HepG2 (cell line): ENCODE measurements around the gene C10orf143. TPM values are rescaled to one million over a fixed set of nuclear protein-coding genes. Genes with fewer than 3 reads are reported as not detected.

Experiments used
- ATAC-seq: fragments of 200-7000 bp; cut with Tn5 transposase; 3 replicates; pipeline ENCODE4 v1.9.1; 2020; ENCODE audit warnings: mild to moderate bottlenecking, moderate library complexity
- BruUV-seq: library from RNA; stranded (reverse); fragments of 400-500 nt; replicated peaks from 2 replicates; lab custom pipeline; 2021; lab: Mats Ljungman, UMichigan
- CTCF ChIA-PET: fragments of 300-600 bp; formaldehyde crosslinking; extraction: SDS; loops from one replicate; lab custom pipeline; 2021; ENCODE audit warnings: low total read pairs, inconsistent platforms, low intra/inter-chr PET ratio; lab: Yijun Ruan, JAX
- POLR2A ChIA-PET: fragments of 350-600 bp; sonication (Branson Sonifier 250); formaldehyde crosslinking; loops from one replicate; lab custom pipeline; 2020; ENCODE audit warnings: antibody characterized with exemption, inconsistent platforms; lab: Yijun Ruan, JAX
- DNase-seq: peaks from one replicate; pipeline ENCODE4 v3.0.0-alpha.2; 2015; ENCODE audit warnings: low spot score
- FAIRE-seq: peaks from 3 replicates; lab custom pipeline; 2011; peaks lifted over from hg19 to GRCh38; lab: Jason Lieb, UNC
- H2AFZ ChIP-seq: one replicate; pipeline ENCODE4 v1.6.1; 2011; ENCODE audit warnings: low read length, inconsistent platforms
- H3K27ac ChIP-seq: fragments of 300-600 bp; 3 replicates; pipeline ENCODE4 v1.8.0; 2011; ENCODE audit warnings: mixed run types, mild to moderate bottlenecking, mixed read lengths, low read length, inconsistent platforms; ENCODE audit not compliant: insufficient read depth; ENCODE audit errors: extremely low read length
- H3K27me3 ChIP-seq, 2 experiments: fragments of 200-600 bp in 1 of 2; 2 replicates in 1 of 2; 3 replicates in 1 of 2; pipeline versions ENCODE4 v1.6.0 to v1.8.0; 2011; ENCODE audit warnings: low read length in 2 of 2, mild to moderate bottlenecking in 2 of 2, moderate library complexity in 2 of 2, inconsistent platforms in 1 of 2; ENCODE audit not compliant: insufficient read depth in 2 of 2, control insufficient read depth in 1 of 2
- H3K36me3 ChIP-seq, 2 experiments: fragments of 200-600 bp in 1 of 2; replicated peaks in 1 of 2; 2 replicates in 1 of 2; 3 replicates in 1 of 2; pipeline versions ENCODE4 v1.5.1 to v1.8.0; 2011; ENCODE audit warnings: low read length in 2 of 2, inconsistent platforms in 1 of 2; ENCODE audit not compliant: insufficient read depth in 2 of 2, control insufficient read depth in 1 of 2
- H3K4me1 ChIP-seq: 2 replicates; pipeline ENCODE4 v1.5.1; 2012; ENCODE audit warnings: low read length, inconsistent platforms; ENCODE audit not compliant: insufficient read depth
- H3K4me2 ChIP-seq: 2 replicates; pipeline ENCODE4 v1.6.0; 2011; ENCODE audit warnings: low read depth, low read length, inconsistent platforms
- H3K4me3 ChIP-seq, 3 experiments: fragments of 200-600 bp in 1 of 3; sonication (generic), shearing (Covaris generic) in 1 of 3; replicated peaks in 1 of 3; 2 replicates each; pipeline ENCODE4 v1.5.1; 2011 to 2016; ENCODE audit warnings: low read length in 3 of 3, inconsistent platforms in 2 of 3, low read depth in 2 of 3, mild to moderate bottlenecking in 2 of 3, control low read depth in 1 of 3, mixed read lengths in 1 of 3; ENCODE audit not compliant: insufficient read depth in 1 of 3
- H3K79me2 ChIP-seq: one replicate; pipeline ENCODE4 v1.6.1; 2011; ENCODE audit warnings: low read length, inconsistent platforms; ENCODE audit not compliant: insufficient read depth
- H3K9ac ChIP-seq: 2 replicates; pipeline ENCODE4 v1.6.0; 2011; ENCODE audit warnings: mild to moderate bottlenecking, low read depth, low read length, inconsistent platforms; ENCODE audit not compliant: insufficient read depth
- H3K9me3 ChIP-seq: 2 replicates; pipeline ENCODE4 v1.5.1; 2012; ENCODE audit warnings: mild to moderate bottlenecking, low read length
- H4K20me1 ChIP-seq: 2 replicates; pipeline ENCODE4 v1.6.0; 2011; ENCODE audit warnings: inconsistent platforms, mild to moderate bottlenecking, low read length, moderate library complexity; ENCODE audit not compliant: insufficient read depth
- DRAP1 ChIP-seq: IDR thresholded peaks from 2 replicates; pipeline ENCODE4 v1.6.1; 2016; ENCODE audit warnings: missing genetic modification reagents, missing compliant biosample characterization
- GABPB1 ChIP-seq: IDR thresholded peaks from 2 replicates; pipeline ENCODE4 v1.6.1; 2016; ENCODE audit warnings: mild to moderate bottlenecking, missing genetic modification reagents, moderate library complexity, missing compliant biosample characterization
- HNF4G ChIP-seq, 2 experiments: sonication (generic) in 1 of 2; formaldehyde crosslinking in 1 of 2; IDR thresholded peaks; 2 replicates each; pipeline versions ENCODE4 v1.4.0 to v1.6.1; 2011 to 2020; ENCODE audit warnings: borderline replicate concordance in 2 of 2, low read depth in 2 of 2, mild to moderate bottlenecking in 2 of 2, low read length in 1 of 2, missing genetic modification reagents in 1 of 2, moderate library complexity in 1 of 2
- IRF2 ChIP-seq: IDR thresholded peaks from 2 replicates; pipeline ENCODE4 v1.6.1; 2018; ENCODE audit warnings: missing genetic modification reagents, missing compliant biosample characterization
- IRX3 ChIP-seq: sonication (generic); formaldehyde crosslinking; IDR thresholded peaks from 2 replicates; pipeline ENCODE4 v1.8.1; 2023; ENCODE audit warnings: mild to moderate bottlenecking, low read depth, missing genetic modification reagents, borderline replicate concordance
- MEIS1 ChIP-seq: sonication (generic); formaldehyde crosslinking; IDR thresholded peaks from 2 replicates; pipeline ENCODE4 v1.9.0; 2021; ENCODE audit warnings: mild to moderate bottlenecking, missing genetic modification reagents, moderate library complexity, borderline replicate concordance
- PRPF4 ChIP-seq: fragments of 200-400 bp; formaldehyde crosslinking; IDR thresholded peaks from 2 replicates; pipeline ENCODE4 v1.6.1; 2016; ENCODE audit warnings: low read length, low read depth; ENCODE audit not compliant: poor library complexity, severe bottlenecking
- RBM39 ChIP-seq: fragments of 200-400 bp; formaldehyde crosslinking; IDR thresholded peaks from one replicate; pipeline ENCODE4 v1.6.1; 2018; ENCODE audit warnings: antibody characterized with exemption, mild to moderate bottlenecking, low read depth, low read length; ENCODE audit not compliant: poor library complexity, severe bottlenecking
- ZBTB34 ChIP-seq: sonication (generic); formaldehyde crosslinking; IDR thresholded peaks from 2 replicates; pipeline ENCODE4 v1.8.0; 2022; ENCODE audit warnings: mild to moderate bottlenecking, missing genetic modification reagents
- ZFX ChIP-seq: sonication (generic); formaldehyde crosslinking; IDR thresholded peaks from 2 replicates; pipeline ENCODE4 v1.4.0; 2020; ENCODE audit warnings: mild to moderate bottlenecking, low read depth, missing genetic modification reagents, moderate library complexity
- ZFY ChIP-seq: sonication (generic); formaldehyde crosslinking; IDR thresholded peaks from 2 replicates; pipeline ENCODE4 v1.4.0; 2020; ENCODE audit warnings: missing genetic modification reagents
- ZKSCAN8 ChIP-seq: IDR thresholded peaks from 2 replicates; pipeline ENCODE4 v1.6.1; 2016; ENCODE audit warnings: borderline replicate concordance, missing genetic modification reagents, missing compliant biosample characterization
- ZNF296 ChIP-seq: sonication (generic); formaldehyde crosslinking; conservative IDR thresholded peaks from 2 replicates; pipeline ENCODE4 v1.5.0; 2020; ENCODE audit warnings: mild to moderate bottlenecking, missing genetic modification reagents
- ZNF501 ChIP-seq: sonication (generic); formaldehyde crosslinking; IDR thresholded peaks from 2 replicates; pipeline ENCODE4 v1.5.1; 2020; ENCODE audit warnings: mild to moderate bottlenecking, moderate library complexity, missing genetic modification reagents
- ZNF547 ChIP-seq: sonication (generic); formaldehyde crosslinking; IDR thresholded peaks from 2 replicates; pipeline ENCODE4 v1.5.1; 2020; ENCODE audit warnings: mild to moderate bottlenecking, missing genetic modification reagents
- ZNF558 ChIP-seq: sonication (generic); formaldehyde crosslinking; IDR thresholded peaks from 2 replicates; pipeline ENCODE4 v1.9.0; 2022; ENCODE audit warnings: mild to moderate bottlenecking, missing genetic modification reagents, borderline replicate concordance
- ZNF674 ChIP-seq: sonication (generic); formaldehyde crosslinking; IDR thresholded peaks from 2 replicates; pipeline ENCODE4 v1.5.0; 2020; ENCODE audit warnings: low read depth, mild to moderate bottlenecking, missing genetic modification reagents
- ZNF709 ChIP-seq: sonication (generic); formaldehyde crosslinking; IDR thresholded peaks from 2 replicates; pipeline ENCODE4 v1.5.0; 2020; ENCODE audit warnings: mild to moderate bottlenecking, missing genetic modification reagents
- WGBS: methylation state at CpG from one replicate; pipeline ENCODE4 v1.1.6; 2017; ENCODE audit warnings: low lambda C conversion rate; 5-methylcytosine and 5-hydroxymethylcytosine counted together
- in situ Hi-C: cut with HindIII; loops from 2 replicates; pipeline ENCODE4 v1.10.0; 2017; ENCODE audit warnings: low pct_unique_long_range_greater_than_20kb; ENCODE audit not compliant: extremely low pct_ligation_motif_present
- intact Hi-C: fragments of 100-400 bp; cut with micrococcal nuclease; formaldehyde crosslinking; loops from one replicate; pipeline ENCODE4 v1.10.0; 2022; ENCODE audit not compliant: unreplicated experiment
- polyA plus RNA-seq, 8 experiments: library from polyadenylated mRNA; depleted of rRNA in 3 of 8; stranded (reverse) in 7 of 8; unstranded in 1 of 8; fragments of >200 nt; fragmentation: Illumina TruSeq in 4 of 8; extraction: Trizol in 4 of 8; gene quantifications; 2 replicates each; pipeline versions ENCODE4 v1.2.1 to v1.2.3, GENCODE V29; 2011 to 2016; ENCODE audit warnings: low read depth in 4 of 8, missing spikeins in 1 of 8, mixed read lengths in 1 of 8; ENCODE audit not compliant: insufficient read depth in 1 of 8
- total RNA-seq, 5 experiments: library from RNA; depleted of rRNA; stranded (reverse); fragments of >200 nt; fragmentation: Illumina TruSeq; extraction: Trizol; gene quantifications; 2 replicates each; pipeline ENCODE4 v1.2.3, GENCODE V29; 2016; ENCODE audit warnings: low read depth in 1 of 5

C10orf143 gene
- total and polyA plus RNA-seq, 2 of the 13 experiments (the other 11 are each of a cell fraction or from before 2014, with no cell fraction given): 0.21 to 0.91 TPM

GRCh38 chr10:130044067-130045061 lies 66.3 kb downstream of the C10orf143 start:
- WGBS: 38% methylated on average over 14 of the region's 17 CpGs
- in situ Hi-C loops: no loop called here
- Histone ChIP-seq H3K36me3 (no peaks in the 10 kb centered on the region), H3K9me3 (no peaks in the 10 kb centered on the region), H4K20me1 (no peaks in the 10 kb centered on the region), H2AFZ (no peak overlapping the region), H3K4me1 (no peaks in the 10 kb centered on the region), H3K27me3 (peaks cover 0 to 50% of the 10 kb centered on the region in 2 experiments; a peak in 4 of 5 replicates), H3K9ac (no peak overlapping the region), H3K4me3 (no peak overlapping the region)
- FAIRE-seq (no peak), ATAC-seq (no peak; the same call in 2 of the 3 replicates)
- CTCF ChIA-PET: no interaction called here
- TF ChIP-seq ZBTB34 (no peak), RBM39 (no peak), DRAP1 (no peak), ZNF709 (no peak), ZKSCAN8 (no peak), ZNF674 (CRISPR knock-in tag) (no peak), ZFY (CRISPR knock-in tag) (no peak), IRX3 (CRISPR knock-in tag) (no peak), GABPB1 (CRISPR knock-in tag) (no peak), ZNF501 (CRISPR knock-in tag) (no peak), ZNF547 (CRISPR knock-in tag) (no peak), MEIS1 (CRISPR knock-in tag) (no peak), ZNF558 (CRISPR knock-in tag) (no peak), PRPF4 (no peak), ZNF296 (no peak), IRF2 (CRISPR knock-in tag) (no peak), HNF4G (IDR thresholded peaks at IDR 0.05; ENCODE audit: borderline replicate concordance, low read depth, low read length) (no peak), HNF4G (CRISPR knock-in tag; IDR thresholded peaks at IDR 0.05; ENCODE audit: borderline replicate concordance, low read depth) (no peak), ZFX (CRISPR knock-in tag) (no peak)
- TF ChIP-seq, all 625 proteins: peak for 0
- intact Hi-C loops: no loop called here
- no TSS peak for BruUV-seq
- DNase-seq: no peak
- no peak overlapping the region for H3K27ac ChIP-seq
- POLR2A ChIA-PET: no interaction called here
- H3K4me2 ChIP-seq: no peak overlapping the region
- no peaks in the 10 kb centered on the region for H3K79me2 ChIP-seq
